ENCODE measurements around the gene GOLGA5. TPM values are rescaled to one million over a fixed set of nuclear protein-coding genes. Genes with fewer than 3 reads are reported as not detected.
"Not testable (repeated sequence)": the region's sequence is repeated elsewhere in the genome, so short reads cannot be mapped to it uniquely, and the experiment has no call there.

GOLGA5 gene
- polyA plus RNA-seq, 2 donors: 21.9 to 42.0 TPM

- H3K36me3 ChIP-seq (ENCODE audit: control insufficient read depth in 2 of 2, insufficient read depth in 2 of 2, low read length in 1 of 2); H3K4me1 ChIP-seq (ENCODE audit: control insufficient read depth in 2 of 2, insufficient read depth in 2 of 2, low read length in 1 of 2); H3K27ac ChIP-seq (ENCODE audit: low read depth in 2 of 2, low read length in 1 of 2); H3K27me3 ChIP-seq (ENCODE audit: control insufficient read depth in 1 of 2, insufficient read depth in 2 of 2, low read length in 2 of 2); H3K9me3 ChIP-seq (ENCODE audit: control insufficient read depth in 2 of 2, insufficient read depth in 1 of 2, low read depth in 1 of 2, low read length in 1 of 2); H3K4me3 ChIP-seq (ENCODE audit: low read depth in 1 of 2, low read length in 2 of 2): not testable (repeated sequence)
- 14 to 16% methylated on average over 2 of the region's 2 CpGs for WGBS, 2 donors
Observed at GRCh38 chr14:92775292-92775691, 18.8 kb upstream of the GOLGA5 start.

GRCh38 chr14:92778868-92779565 lies 15.1 kb upstream of the GOLGA5 start:
- not testable (repeated sequence) for H3K4me1 ChIP-seq (ENCODE audit: control insufficient read depth in 2 of 2, insufficient read depth in 2 of 2, low read length in 1 of 2); H3K27ac ChIP-seq (ENCODE audit: low read depth in 2 of 2, low read length in 1 of 2); H3K36me3 ChIP-seq (ENCODE audit: control insufficient read depth in 2 of 2, insufficient read depth in 2 of 2, low read length in 1 of 2); H3K9me3 ChIP-seq (ENCODE audit: control insufficient read depth in 2 of 2, insufficient read depth in 1 of 2, low read depth in 1 of 2, low read length in 1 of 2); H3K27me3 ChIP-seq (ENCODE audit: control insufficient read depth in 1 of 2, insufficient read depth in 2 of 2, low read length in 2 of 2); H3K4me3 ChIP-seq (ENCODE audit: low read depth in 1 of 2, low read length in 2 of 2)
- WGBS, 2 donors: 86 to 96% methylated on average over 2 of the region's 3 CpGs

GRCh38 chr14:92780444-92781232 lies 13.5 kb upstream of the GOLGA5 start:
- Histone ChIP-seq H3K4me3 (ENCODE audit: low read depth in 1 of 2, low read length in 2 of 2) (no peak overlapping the region), H3K9me3 (ENCODE audit: control insufficient read depth in 2 of 2, insufficient read depth in 1 of 2, low read depth in 1 of 2, low read length in 1 of 2) (no peaks in the 10 kb centered on the region), H3K36me3 (ENCODE audit: control insufficient read depth in 2 of 2, insufficient read depth in 2 of 2, low read length in 1 of 2) (no peaks in the 10 kb centered on the region), H3K4me1 (ENCODE audit: control insufficient read depth in 2 of 2, insufficient read depth in 2 of 2, low read length in 1 of 2) (peaks cover 0 to 2% of the 10 kb centered on the region in 2 donors), H3K27ac (ENCODE audit: low read depth in 2 of 2, low read length in 1 of 2) (no peak overlapping the region), H3K27me3 (ENCODE audit: control insufficient read depth in 1 of 2, insufficient read depth in 2 of 2, low read length in 2 of 2) (no peaks in the 10 kb centered on the region)
- 79 to 81% methylated on average over 7 of the region's 7 CpGs for WGBS, 2 donors

- H3K36me3 ChIP-seq (ENCODE audit: control insufficient read depth in 2 of 2, insufficient read depth in 2 of 2, low read length in 1 of 2): no peaks in the 10 kb centered on the region
- H3K27ac ChIP-seq (ENCODE audit: low read depth in 2 of 2, low read length in 1 of 2): no peak overlapping the region
- peaks cover 0 to 2% of the 10 kb centered on the region in 2 donors for H3K4me1 ChIP-seq (ENCODE audit: control insufficient read depth in 2 of 2, insufficient read depth in 2 of 2, low read length in 1 of 2)
- H3K9me3 ChIP-seq (ENCODE audit: control insufficient read depth in 2 of 2, insufficient read depth in 1 of 2, low read depth in 1 of 2, low read length in 1 of 2): no peaks in the 10 kb centered on the region
- WGBS, 2 donors: 77 to 78% methylated on average over 3 of the region's 3 CpGs
- no peak overlapping the region for H3K4me3 ChIP-seq (ENCODE audit: low read depth in 1 of 2, low read length in 2 of 2)
- H3K27me3 ChIP-seq (ENCODE audit: control insufficient read depth in 1 of 2, insufficient read depth in 2 of 2, low read length in 2 of 2): no peaks in the 10 kb centered on the region
Observed at GRCh38 chr14:92781350-92781749, 12.8 kb upstream of the GOLGA5 start.

GRCh38 chr14:92783813-92784431 lies 10.2 kb upstream of the GOLGA5 start:
- Histone ChIP-seq H3K4me1 (ENCODE audit: control insufficient read depth in 2 of 2, insufficient read depth in 2 of 2, low read length in 1 of 2) (no peaks in the 10 kb centered on the region), H3K36me3 (ENCODE audit: control insufficient read depth in 2 of 2, insufficient read depth in 2 of 2, low read length in 1 of 2) (no peaks in the 10 kb centered on the region), H3K9me3 (ENCODE audit: control insufficient read depth in 2 of 2, insufficient read depth in 1 of 2, low read depth in 1 of 2, low read length in 1 of 2) (no peaks in the 10 kb centered on the region), H3K27me3 (ENCODE audit: control insufficient read depth in 1 of 2, insufficient read depth in 2 of 2, low read length in 2 of 2) (no peaks in the 10 kb centered on the region), H3K4me3 (ENCODE audit: low read depth in 1 of 2, low read length in 2 of 2) (no peak overlapping the region), H3K27ac (ENCODE audit: low read depth in 2 of 2, low read length in 1 of 2) (no peak overlapping the region)
- WGBS, 2 donors: 47 to 53% methylated on average over 2 of the region's 2 CpGs

- Histone ChIP-seq H3K27ac (ENCODE audit: low read depth in 2 of 2, low read length in 1 of 2) (peak overlapping the region in 1 of 2 donors; percentile 33), H3K4me3 (ENCODE audit: low read depth in 1 of 2, low read length in 2 of 2) (no peak overlapping the region), H3K9me3 (ENCODE audit: control insufficient read depth in 2 of 2, insufficient read depth in 1 of 2, low read depth in 1 of 2, low read length in 1 of 2) (no peaks in the 10 kb centered on the region), H3K27me3 (ENCODE audit: control insufficient read depth in 1 of 2, insufficient read depth in 2 of 2, low read length in 2 of 2) (no peaks in the 10 kb centered on the region), H3K4me1 (ENCODE audit: control insufficient read depth in 2 of 2, insufficient read depth in 2 of 2, low read length in 1 of 2) (no peaks in the 10 kb centered on the region), H3K36me3 (ENCODE audit: control insufficient read depth in 2 of 2, insufficient read depth in 2 of 2, low read length in 1 of 2) (no peaks in the 10 kb centered on the region)
- WGBS, 2 donors: 55 to 57% methylated on average over 6 of the region's 6 CpGs
Observed at GRCh38 chr14:92785667-92786426, 8.3 kb upstream of the GOLGA5 start.

- Histone ChIP-seq H3K9me3 (ENCODE audit: control insufficient read depth in 2 of 2, insufficient read depth in 1 of 2, low read depth in 1 of 2, low read length in 1 of 2) (peaks cover 0 to 2% of the 10 kb centered on the region in 2 donors), H3K36me3 (ENCODE audit: control insufficient read depth in 2 of 2, insufficient read depth in 2 of 2, low read length in 1 of 2) (no peaks in the 10 kb centered on the region), H3K4me3 (ENCODE audit: low read depth in 1 of 2, low read length in 2 of 2) (no peak overlapping the region), H3K27ac (ENCODE audit: low read depth in 2 of 2, low read length in 1 of 2) (no peak overlapping the region), H3K27me3 (ENCODE audit: control insufficient read depth in 1 of 2, insufficient read depth in 2 of 2, low read length in 2 of 2) (no peaks in the 10 kb centered on the region), H3K4me1 (ENCODE audit: control insufficient read depth in 2 of 2, insufficient read depth in 2 of 2, low read length in 1 of 2) (no peaks in the 10 kb centered on the region)
- 89 to 95% methylated on average over 1 of the region's 1 CpG for WGBS, 2 donors
Observed at GRCh38 chr14:92786427-92786756, 7.7 kb upstream of the GOLGA5 start.

- peaks cover 0 to 2% of the 10 kb centered on the region in 2 donors for H3K9me3 ChIP-seq (ENCODE audit: control insufficient read depth in 2 of 2, insufficient read depth in 1 of 2, low read depth in 1 of 2, low read length in 1 of 2)
- no peaks in the 10 kb centered on the region for H3K36me3 ChIP-seq (ENCODE audit: control insufficient read depth in 2 of 2, insufficient read depth in 2 of 2, low read length in 1 of 2)
- H3K4me3 ChIP-seq (ENCODE audit: low read depth in 1 of 2, low read length in 2 of 2): no peak overlapping the region
- WGBS, 2 donors: 89% methylated on average over 2 of the region's 2 CpGs
- no peaks in the 10 kb centered on the region for H3K27me3 ChIP-seq (ENCODE audit: control insufficient read depth in 1 of 2, insufficient read depth in 2 of 2, low read length in 2 of 2)
- no peak overlapping the region for H3K27ac ChIP-seq (ENCODE audit: low read depth in 2 of 2, low read length in 1 of 2)
- H3K4me1 ChIP-seq (ENCODE audit: control insufficient read depth in 2 of 2, insufficient read depth in 2 of 2, low read length in 1 of 2): no peaks in the 10 kb centered on the region
Observed at GRCh38 chr14:92787554-92787953, 6.6 kb upstream of the GOLGA5 start.

GRCh38 chr14:92789457-92790089 lies 4.5 kb upstream of the GOLGA5 start:
- no peaks in the 10 kb centered on the region for H3K27me3 ChIP-seq (ENCODE audit: control insufficient read depth in 1 of 2, insufficient read depth in 2 of 2, low read length in 2 of 2)
- H3K4me3 ChIP-seq (ENCODE audit: low read depth in 1 of 2, low read length in 2 of 2): no peak overlapping the region
- no peaks in the 10 kb centered on the region for H3K4me1 ChIP-seq (ENCODE audit: control insufficient read depth in 2 of 2, insufficient read depth in 2 of 2, low read length in 1 of 2)
- H3K36me3 ChIP-seq (ENCODE audit: control insufficient read depth in 2 of 2, insufficient read depth in 2 of 2, low read length in 1 of 2): no peaks in the 10 kb centered on the region
- peaks cover 0 to 2% of the 10 kb centered on the region in 2 donors for H3K9me3 ChIP-seq (ENCODE audit: control insufficient read depth in 2 of 2, insufficient read depth in 1 of 2, low read depth in 1 of 2, low read length in 1 of 2)
- no peak overlapping the region for H3K27ac ChIP-seq (ENCODE audit: low read depth in 2 of 2, low read length in 1 of 2)
